Ishikawa (cell line): ENCODE data around the gene ANAPC13.

ENCODE experiments used
- CEBPB ChIP-seq: IDR thresholded peaks from 2 replicates; pipeline ENCODE4 v1.6.1; 2012
- CREB1 ChIP-seq: IDR thresholded peaks from 2 replicates; pipeline ENCODE4 v1.6.1; 2012; ENCODE audit warnings: low read depth
- EGR1 ChIP-seq: IDR thresholded peaks from 2 replicates; pipeline ENCODE4 v1.6.1; 2012
- EP300 ChIP-seq: IDR thresholded peaks from 2 replicates; pipeline ENCODE4 v1.6.1; 2012; ENCODE audit warnings: borderline replicate concordance
- FOXM1 ChIP-seq: IDR thresholded peaks from 2 replicates; pipeline ENCODE4 v1.6.1; 2012; ENCODE audit warnings: low read depth, borderline replicate concordance
- MAX ChIP-seq: IDR thresholded peaks from 2 replicates; pipeline ENCODE4 v1.6.1; 2012
- NFIC ChIP-seq: IDR thresholded peaks from 2 replicates; pipeline ENCODE4 v1.6.1; 2012
- RAD21 ChIP-seq: IDR thresholded peaks from 2 replicates; pipeline ENCODE4 v1.6.1; 2012; ENCODE audit warnings: low read depth
- REST ChIP-seq: IDR thresholded peaks from 2 replicates; pipeline ENCODE4 v1.6.1; 2012; ENCODE audit warnings: low read depth, mild to moderate bottlenecking
- TAF1 ChIP-seq: IDR thresholded peaks from 2 replicates; pipeline ENCODE4 v1.6.1; 2012; ENCODE audit warnings: low read depth, mild to moderate bottlenecking
- TCF12 ChIP-seq: IDR thresholded peaks from 2 replicates; pipeline ENCODE4 v1.6.1; 2012; ENCODE audit warnings: low read depth
- TEAD4 ChIP-seq: IDR thresholded peaks from 2 replicates; pipeline ENCODE4 v1.6.1; 2012
- USF1 ChIP-seq: IDR thresholded peaks from 2 replicates; pipeline ENCODE4 v1.6.1; 2012
- YY1 ChIP-seq: IDR thresholded peaks from 2 replicates; pipeline ENCODE4 v1.6.1; 2012; ENCODE audit warnings: low read depth

- no peak for TF ChIP-seq FOXM1
- TF ChIP-seq RAD21 = no peak
- TF ChIP-seq EP300 = no peak
- TF ChIP-seq NFIC = no peak
- TF ChIP-seq REST = no peak
- no peak for TF ChIP-seq MAX
- no peak for TF ChIP-seq TCF12
- no peak for TF ChIP-seq USF1
- no peak for TF ChIP-seq CREB1
- TF ChIP-seq TEAD4 = no peak
- TF ChIP-seq EGR1 = no peak
- no peak for TF ChIP-seq YY1
- no peak for TF ChIP-seq TAF1
- TF ChIP-seq CEBPB = no peak
Measured at GRCh38 chr3:134457376-134458074, 28.3 kb downstream of the ANAPC13 start.
